Skin epidermis (tissue), 12 donors: ENCODE data around the gene MFSD2B.

Experiments
- H3K27ac ChIP-seq, 21 experiments: fragments of 200-600 bp; sonication (generic) in 11 of 21; one replicate each; pipeline ENCODE4 v1.5.0; 2020; ENCODE audit warnings: mild to moderate bottlenecking in 3 of 21, inconsistent platforms in 2 of 21, moderate library complexity in 2 of 21
- H3K4me3 ChIP-seq, 7 experiments: fragments of 200-600 bp; sonication (generic) in 2 of 7; one replicate each; pipeline ENCODE4 v1.5.0; 2020; ENCODE audit warnings: inconsistent platforms in 2 of 7, mild to moderate bottlenecking in 2 of 7, moderate library complexity in 1 of 7

MFSD2B gene

DNA sequence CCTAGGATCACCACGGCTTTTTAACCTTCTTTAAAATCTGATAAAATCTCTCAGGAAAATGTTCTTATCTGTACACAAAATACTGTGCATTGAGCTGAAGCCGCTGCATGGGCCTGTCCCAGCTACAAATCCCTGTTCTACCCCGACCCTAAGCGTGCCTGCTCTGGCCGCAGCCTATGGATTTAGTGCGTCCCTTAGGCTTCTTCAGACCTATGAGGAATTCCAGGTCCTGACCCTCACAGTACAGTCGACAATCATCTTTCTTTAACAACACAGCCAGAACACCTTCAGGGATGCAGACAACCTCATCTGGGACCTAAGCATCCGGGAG lies 37.8 kb downstream of the MFSD2B start:
- Histone ChIP-seq H3K27ac (no peak overlapping the region), H3K4me3 (peak overlapping the region in 3 of 7 experiments; percentile 56 to 70 (median 65))

DNA sequence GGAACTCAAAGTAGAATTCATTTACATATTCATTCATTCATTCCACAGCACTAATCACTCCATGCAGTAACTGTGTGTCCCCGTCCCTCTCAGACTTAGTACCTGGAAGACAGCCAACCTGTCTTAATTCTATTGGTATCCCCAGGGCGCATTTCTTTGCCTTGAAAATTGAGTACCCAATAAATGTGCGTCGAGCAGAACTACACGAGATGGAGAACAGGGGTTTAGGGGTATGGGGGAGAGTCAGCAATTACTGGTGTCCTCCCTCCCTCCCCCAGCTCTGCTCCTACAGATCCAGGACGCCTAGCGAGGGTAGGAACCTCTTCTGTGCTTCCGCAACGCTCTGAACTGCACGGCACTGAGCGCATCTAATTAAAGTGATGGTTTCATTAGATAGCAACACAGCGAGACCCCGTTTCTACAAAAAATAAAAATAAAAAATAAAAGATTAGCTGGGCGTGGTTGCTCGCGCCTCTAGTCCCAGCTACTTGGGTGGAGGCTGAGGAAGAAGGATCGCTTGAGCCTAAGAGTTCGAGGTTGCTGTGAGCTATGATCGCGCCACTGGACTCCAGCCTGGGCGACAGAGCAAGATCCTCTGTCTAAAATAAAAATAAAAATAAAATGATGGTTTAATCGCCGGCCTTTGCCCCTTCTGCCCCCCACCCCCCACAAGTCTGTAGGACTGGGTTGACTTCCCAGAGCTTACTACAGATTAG lies 39.0 kb downstream of the MFSD2B start:
- Histone ChIP-seq H3K4me3 (peak overlapping the region; percentile 52 to 86 (median 77)), H3K27ac (peak overlapping the region in 2 of 21 experiments; percentile 42 to 47)

DNA sequence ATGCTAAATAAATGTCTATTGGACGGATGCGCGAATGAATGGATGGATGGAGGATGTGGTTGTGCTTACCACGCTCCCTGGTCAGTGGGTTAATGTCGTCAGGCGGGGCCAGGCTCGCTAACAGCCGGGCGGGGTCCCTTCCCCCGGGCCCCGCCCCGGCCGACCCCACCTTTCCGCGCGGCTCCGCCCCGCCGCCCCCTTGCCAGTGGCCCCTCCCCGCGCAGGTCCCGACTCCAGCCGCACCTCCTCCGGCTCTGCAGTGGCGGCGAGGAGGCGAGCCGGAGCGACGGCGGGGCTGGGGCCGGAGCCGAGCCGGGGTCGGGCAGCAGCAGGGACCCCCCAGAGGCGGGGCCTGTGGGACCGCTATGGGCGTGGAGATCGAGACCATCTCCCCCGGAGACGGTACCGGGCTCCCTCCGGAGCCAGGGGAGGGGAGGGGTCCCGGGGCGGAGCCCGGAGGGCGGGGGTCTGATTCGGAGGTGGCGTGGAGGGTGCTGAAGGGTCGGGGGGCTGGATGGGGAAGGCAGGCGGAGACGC lies 39.7 kb downstream of the MFSD2B start, which contains the start of gene FKBP1B:
Gene FKBP1B (plus strand): TSS at position 257 of the 537 bp plus-strand sequence. CDS start 109 bp downstream, at position 366.
- peak within 1 kb of the TSS; percentile 52 to 86 (median 77) for H3K4me3 ChIP-seq

DNA sequence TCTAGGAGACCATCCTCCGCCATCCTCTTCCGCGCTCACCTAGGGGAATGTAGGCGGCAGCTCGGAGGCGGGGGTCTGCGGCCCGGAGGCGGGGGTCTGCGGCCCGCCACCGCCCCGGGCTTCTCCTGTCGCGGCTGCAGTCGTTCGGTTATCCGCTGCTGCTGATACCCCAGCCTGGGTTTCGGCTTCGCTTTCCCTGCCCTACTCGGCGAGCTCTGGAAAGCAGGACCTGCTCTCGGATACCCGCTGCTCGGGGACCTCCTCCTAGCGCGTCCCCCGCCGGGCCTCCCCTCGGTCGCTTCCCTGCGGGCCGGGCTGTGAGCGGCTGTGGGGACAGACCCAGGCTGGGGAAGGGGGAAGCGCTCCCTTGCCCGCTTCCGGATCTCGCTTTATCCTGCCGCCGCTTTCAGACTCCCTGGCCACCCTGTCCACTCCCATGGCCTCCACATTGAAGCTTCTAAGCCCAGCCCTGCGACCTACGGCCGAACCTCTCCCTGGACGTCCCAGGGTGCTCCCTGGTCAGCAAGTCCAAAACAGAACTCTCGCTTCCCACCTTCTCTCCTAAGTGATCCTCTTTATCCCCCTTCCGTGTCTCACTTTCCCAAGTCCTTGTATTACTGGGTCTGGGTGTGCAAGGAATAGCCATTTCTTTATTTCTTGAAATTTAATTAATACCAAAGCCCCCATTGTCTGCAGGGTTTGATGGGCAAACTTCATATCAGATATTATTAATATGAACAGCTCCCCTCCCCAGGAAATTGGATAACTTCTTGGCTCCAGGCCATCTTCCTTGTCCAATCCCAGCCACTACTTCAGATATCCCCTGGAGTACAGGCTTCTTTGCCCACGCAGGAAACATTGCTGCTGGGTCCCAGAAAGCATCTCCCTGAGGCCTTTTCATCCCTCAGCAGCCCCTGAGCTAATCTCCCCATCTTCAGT lies 40.4 kb downstream of the MFSD2B start:
- Histone ChIP-seq H3K4me3 (peak overlapping the region; percentile 52 to 86 (median 77)), H3K27ac (peak overlapping the region in 14 of 21 experiments; percentile 8 to 71 (median 46))

More for the DNA sequence above, 39.7 kb downstream of the MFSD2B start, which contains the start of gene FKBP1B:
- peak within 1 kb of the TSS in 14 of 21 experiments; percentile 8 to 71 (median 46) for H3K27ac ChIP-seq

DNA sequence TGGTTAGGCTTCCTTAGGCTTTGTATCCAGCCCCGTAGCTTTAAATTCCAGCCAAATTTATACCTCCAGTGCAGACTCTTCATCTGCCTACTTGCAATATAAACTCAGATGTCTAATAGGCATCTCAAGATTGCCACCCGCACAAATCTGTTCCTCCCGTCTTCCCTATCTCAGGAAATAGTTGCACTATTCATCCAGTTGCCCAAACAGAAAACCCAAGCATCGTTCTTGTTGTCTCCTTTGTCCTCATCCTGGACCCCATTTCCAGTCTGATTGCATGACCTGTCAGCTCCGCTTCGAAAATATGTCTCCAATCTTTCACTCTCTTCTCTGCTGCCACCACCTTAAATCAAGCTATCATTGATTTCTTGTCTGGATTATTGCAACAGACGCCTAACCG lies 41.9 kb downstream of the MFSD2B start:
- Histone ChIP-seq H3K4me3 (no peak overlapping the region), H3K27ac (no peak overlapping the region)

DNA sequence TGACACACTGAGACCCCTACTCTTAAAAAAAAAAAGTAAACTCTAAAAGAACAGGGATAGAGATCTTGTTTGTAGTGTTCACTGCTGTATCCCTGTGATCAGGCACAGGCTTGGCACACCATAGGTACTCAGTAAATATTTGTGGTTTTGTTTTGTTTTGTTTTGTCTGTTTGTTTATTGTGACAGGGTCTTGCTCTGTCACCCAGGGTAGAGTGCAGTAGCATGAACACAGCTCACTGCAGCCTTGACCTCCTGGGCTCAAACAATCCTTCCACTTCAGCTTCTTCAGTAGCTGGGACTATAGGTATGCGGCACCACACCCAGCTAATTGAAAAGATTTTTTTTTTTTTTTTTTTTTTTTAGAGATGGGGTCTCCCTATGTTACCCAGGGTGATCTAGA lies 43.1 kb downstream of the MFSD2B start:
- no peak overlapping the region for H3K27ac ChIP-seq

DNA sequence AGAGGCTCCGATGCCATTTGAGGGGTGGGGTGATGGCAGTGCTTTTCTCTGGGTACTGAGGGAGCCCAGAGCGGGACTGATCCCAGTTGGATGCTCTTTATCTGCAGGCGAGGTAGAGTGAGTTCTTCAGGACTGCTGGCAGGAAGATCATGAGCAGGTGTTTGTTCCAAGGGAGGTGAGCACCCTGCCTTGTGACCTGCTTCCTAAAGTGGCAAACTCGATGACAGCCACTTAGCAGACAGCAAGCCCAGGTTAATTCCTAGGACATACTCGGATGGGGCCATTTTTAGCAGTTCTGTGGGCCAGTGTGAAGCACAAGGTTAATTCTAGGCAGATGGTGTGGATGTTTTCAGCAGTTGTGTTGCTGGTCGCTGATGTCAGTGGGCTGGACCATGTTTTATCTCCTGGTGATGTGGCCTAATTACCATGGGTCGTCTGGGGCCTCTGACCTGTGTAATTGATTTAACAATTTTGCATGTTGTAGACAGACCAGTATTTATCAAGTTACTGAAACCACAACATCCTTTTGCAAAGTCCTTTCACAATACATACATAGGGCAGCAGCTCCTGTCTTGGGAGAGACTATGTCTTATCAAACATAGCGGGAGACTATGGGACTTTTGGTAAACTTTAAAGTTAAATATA lies 44.6 kb downstream of the MFSD2B start:
- no peak overlapping the region for H3K4me3 ChIP-seq
- H3K27ac ChIP-seq = no peak overlapping the region

More for the DNA sequence above, 43.1 kb downstream of the MFSD2B start:
- no peak overlapping the region for H3K4me3 ChIP-seq

DNA sequence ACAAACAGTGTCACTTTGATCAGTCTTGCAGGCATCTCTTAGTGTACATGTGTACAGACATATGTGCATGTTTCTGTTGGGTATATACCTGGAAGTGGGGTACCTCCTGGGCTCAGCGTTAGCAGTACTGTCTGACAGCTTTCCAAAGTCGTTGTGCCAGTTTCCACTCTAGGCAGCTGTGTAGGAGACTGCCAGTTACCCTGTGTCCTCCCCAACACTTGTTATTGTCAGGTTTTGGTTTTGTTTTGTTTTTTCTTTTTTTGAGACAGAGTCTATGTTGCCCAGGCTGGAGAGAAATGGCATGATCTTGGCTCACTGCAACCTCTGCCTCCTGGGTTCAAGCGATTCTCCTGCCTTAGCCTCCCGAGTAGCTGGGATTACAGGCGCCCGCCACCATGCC lies 45.9 kb downstream of the MFSD2B start:
- Histone ChIP-seq H3K4me3 (no peak overlapping the region), H3K27ac (no peak overlapping the region)

DNA sequence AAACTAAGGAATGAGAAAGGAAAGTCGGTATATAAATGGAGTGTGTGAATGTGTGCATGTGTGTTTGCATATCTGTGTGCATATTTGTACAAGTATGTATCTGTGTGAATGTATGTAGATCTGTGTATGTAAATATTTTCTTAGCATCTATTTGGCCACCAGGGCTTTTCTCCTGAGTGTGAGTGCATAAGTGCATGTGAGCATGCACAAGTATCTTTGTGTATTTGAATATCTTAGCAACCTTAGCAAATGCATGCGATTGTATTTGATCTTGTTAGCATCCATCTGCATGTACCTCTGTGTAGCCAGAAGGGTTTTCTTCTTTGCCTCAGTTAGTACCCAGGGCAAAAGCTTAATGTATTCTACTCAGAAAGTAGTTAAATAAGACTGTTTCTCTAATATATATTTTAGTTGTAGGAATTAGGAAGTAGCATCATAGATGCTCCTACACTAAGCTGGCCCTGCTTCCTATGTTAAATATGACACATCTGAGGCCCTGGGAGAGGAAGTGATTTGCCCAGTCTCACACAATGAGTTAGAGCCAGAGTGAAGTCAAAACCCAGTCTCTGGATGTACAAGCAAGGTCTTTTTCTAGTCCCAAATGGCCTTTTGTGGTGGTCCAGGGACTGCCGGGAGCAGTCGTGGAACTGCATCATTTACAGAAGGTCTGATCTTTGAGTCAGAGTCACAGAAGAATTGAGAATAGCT lies 48.8 kb downstream of the MFSD2B start:
- no peak overlapping the region for H3K4me3 ChIP-seq
- H3K27ac ChIP-seq = no peak overlapping the region

DNA sequence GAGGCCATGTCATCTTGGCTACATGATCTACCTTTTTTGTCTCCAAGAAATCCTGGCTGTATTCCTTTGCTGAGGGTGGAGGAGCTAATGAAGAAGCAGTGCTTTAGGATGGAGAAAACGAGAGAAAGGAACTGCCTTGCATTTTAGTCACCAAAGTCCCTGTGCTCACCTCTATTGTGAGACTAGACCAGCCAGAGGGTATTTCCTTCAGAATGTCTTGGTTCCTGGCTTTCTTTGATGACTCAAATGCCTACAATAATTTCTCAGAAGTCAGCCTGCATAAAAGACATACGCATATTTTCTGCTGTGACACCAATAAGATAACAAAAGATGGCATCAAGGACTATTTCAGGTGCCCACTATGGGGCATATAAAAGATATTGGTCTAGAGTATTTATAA lies 55.5 kb downstream of the MFSD2B start:
- Histone ChIP-seq H3K27ac (no peak overlapping the region), H3K4me3 (no peak overlapping the region)

DNA sequence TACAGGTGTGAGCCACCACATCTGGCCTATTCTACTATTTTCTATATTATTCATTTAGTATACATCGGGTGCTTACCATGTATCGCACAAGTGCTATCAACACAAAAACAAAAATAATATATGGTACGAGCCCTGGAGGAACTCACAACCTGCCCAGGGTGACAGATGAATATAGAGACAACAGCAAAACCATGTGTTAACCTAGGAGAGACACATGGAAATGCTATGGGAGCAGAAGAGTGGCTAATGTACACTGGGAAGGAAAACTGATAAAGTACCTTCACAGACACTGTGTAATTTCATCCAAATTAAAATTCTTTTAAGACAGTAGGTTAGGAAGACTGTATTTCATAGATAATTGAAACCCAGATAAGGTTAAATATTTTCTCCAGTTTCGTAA lies 62.4 kb downstream of the MFSD2B start:
- no peak overlapping the region for H3K27ac ChIP-seq
- H3K4me3 ChIP-seq = no peak overlapping the region

DNA sequence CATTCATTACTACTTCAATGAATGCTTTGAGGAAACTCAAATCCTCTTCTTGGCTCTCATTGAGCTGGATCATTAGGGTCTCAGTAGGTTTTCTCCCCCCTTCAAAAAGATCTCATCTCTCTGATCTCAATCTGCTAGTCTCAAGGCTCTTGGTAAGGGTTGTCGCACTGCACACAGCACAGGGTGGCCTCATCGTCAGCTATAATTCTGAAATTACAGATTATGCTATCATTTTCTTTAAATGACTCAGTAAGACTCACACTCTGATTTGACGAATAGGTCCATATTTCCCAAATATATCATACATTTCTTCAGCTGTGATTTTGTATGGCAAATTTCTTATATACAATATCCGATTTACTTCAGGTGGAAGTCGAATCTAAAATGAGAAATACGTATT lies 63.9 kb downstream of the MFSD2B start:
- no peak overlapping the region for H3K27ac ChIP-seq

DNA sequence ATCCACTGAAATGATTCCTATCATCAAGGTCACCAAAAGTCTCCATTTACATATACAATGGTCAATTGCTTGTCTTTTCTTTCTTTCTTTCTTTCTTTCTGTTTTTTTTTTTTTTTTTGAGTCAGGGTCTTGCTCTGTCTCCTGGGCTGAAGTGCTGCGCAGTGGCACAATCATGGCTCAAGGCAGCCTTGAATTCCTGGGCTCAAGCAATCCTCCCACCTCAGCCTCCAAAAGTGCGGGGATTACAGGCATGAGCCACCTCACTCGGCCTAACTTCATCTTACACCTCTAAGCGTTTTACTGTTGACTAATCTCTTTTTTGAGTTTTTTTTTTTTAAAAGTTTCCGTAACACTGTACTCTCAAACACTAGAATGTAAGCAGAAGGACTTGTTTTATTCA lies 65.4 kb downstream of the MFSD2B start:
- Histone ChIP-seq H3K27ac (peak overlapping the region in 9 of 21 experiments; percentile 86 to 97 (median 91)), H3K4me3 (peak overlapping the region; percentile 66 to 83 (median 77))

More for the DNA sequence above, 63.9 kb downstream of the MFSD2B start:
- no peak overlapping the region for H3K4me3 ChIP-seq
